Ishikawa (cell line): ENCODE data around the gene NPTX1.

Experiments
- CEBPB ChIP-seq: IDR thresholded peaks from 2 replicates; pipeline ENCODE4 v1.6.1; 2012
- CREB1 ChIP-seq: IDR thresholded peaks from 2 replicates; pipeline ENCODE4 v1.6.1; 2012; ENCODE audit warnings: low read depth
- FOXM1 ChIP-seq: IDR thresholded peaks from 2 replicates; pipeline ENCODE4 v1.6.1; 2012; ENCODE audit warnings: low read depth, borderline replicate concordance
- MAX ChIP-seq: IDR thresholded peaks from 2 replicates; pipeline ENCODE4 v1.6.1; 2012
- TAF1 ChIP-seq: IDR thresholded peaks from 2 replicates; pipeline ENCODE4 v1.6.1; 2012; ENCODE audit warnings: low read depth, mild to moderate bottlenecking
- YY1 ChIP-seq: IDR thresholded peaks from 2 replicates; pipeline ENCODE4 v1.6.1; 2012; ENCODE audit warnings: low read depth

GRCh38 chr17:80523956-80524712, 47.7 kb upstream of the NPTX1 start:
- TF ChIP-seq MAX (no peak), FOXM1 (no peak), CREB1 (no peak), TAF1 (no peak), YY1 (no peak), CEBPB (no peak)
